HepG2 (cell line): ENCODE results near the gene FBXO5. TPM values are rescaled to one million over a fixed set of nuclear protein-coding genes. Genes with fewer than 3 reads are reported as not detected.
A peak's percentile ranks its signal among the peaks of the same experiment; 100 is the strongest.

ENCODE experiments used
- GABPB1 ChIP-seq: IDR thresholded peaks from 2 replicates; pipeline ENCODE4 v1.6.1; 2016; ENCODE audit warnings: mild to moderate bottlenecking, missing genetic modification reagents, moderate library complexity, missing compliant biosample characterization
- GATA4 ChIP-seq: sonication (generic); IDR thresholded peaks from 2 replicates; pipeline ENCODE4 v1.6.1; 2016; ENCODE audit warnings: antibody characterized with exemption, low read depth, borderline replicate concordance
- GLI4 ChIP-seq: sonication (generic); formaldehyde crosslinking; IDR thresholded peaks from 2 replicates; pipeline ENCODE4 v1.5.1; 2020; ENCODE audit warnings: missing genetic modification reagents, mild to moderate bottlenecking, moderate library complexity, borderline replicate concordance
- IRF9 ChIP-seq: sonication (generic); formaldehyde crosslinking; IDR thresholded peaks from 2 replicates; pipeline ENCODE4 v1.8.0; 2022; ENCODE audit warnings: missing genetic modification reagents, mild to moderate bottlenecking, borderline replicate concordance
- KLF9 ChIP-seq: IDR thresholded peaks from 2 replicates; pipeline ENCODE4 v1.6.1; 2016; ENCODE audit warnings: low read depth
- MATR3 ChIP-seq: sonication (generic); formaldehyde crosslinking; IDR thresholded peaks from 2 replicates; pipeline ENCODE4 v1.4.0; 2020; ENCODE audit warnings: missing genetic modification reagents
- MBD4 ChIP-seq: IDR thresholded peaks from 2 replicates; pipeline ENCODE4 v1.6.1; 2012; ENCODE audit warnings: low read length, inconsistent platforms, borderline replicate concordance
- NCOA2 ChIP-seq: sonication (generic); formaldehyde crosslinking; IDR thresholded peaks from 2 replicates; pipeline ENCODE4 v1.8.0; 2022; ENCODE audit warnings: inconsistent platforms
- PRPF4 ChIP-seq: fragments of 200-400 bp; formaldehyde crosslinking; IDR thresholded peaks from 2 replicates; pipeline ENCODE4 v1.6.1; 2016; ENCODE audit warnings: low read length, low read depth; ENCODE audit not compliant: poor library complexity, severe bottlenecking
- RARG ChIP-seq: sonication (generic); formaldehyde crosslinking; IDR thresholded peaks from 2 replicates; pipeline ENCODE4 v1.4.0; 2020; ENCODE audit warnings: low read depth, mild to moderate bottlenecking, missing genetic modification reagents
- RBM22 ChIP-seq: fragments of 200-400 bp; formaldehyde crosslinking; optimal IDR thresholded peaks from 2 replicates; pipeline ENCODE3; 2017; ENCODE audit warnings: mild to moderate bottlenecking, low read length, moderate library complexity
- RELA ChIP-seq: sonication (generic); formaldehyde crosslinking; IDR thresholded peaks from 2 replicates; pipeline ENCODE4 v1.4.0; 2020; ENCODE audit warnings: missing genetic modification reagents
- SALL2 ChIP-seq: sonication (generic); formaldehyde crosslinking; IDR thresholded peaks from 2 replicates; pipeline ENCODE4 v1.8.1; 2023; ENCODE audit warnings: mild to moderate bottlenecking, missing genetic modification reagents, inconsistent platforms
- ZBTB42 ChIP-seq: sonication (generic); formaldehyde crosslinking; IDR thresholded peaks from 2 replicates; pipeline ENCODE4 v1.5.0; 2020; ENCODE audit warnings: mild to moderate bottlenecking, missing genetic modification reagents
- ZNF34 ChIP-seq: sonication (generic); formaldehyde crosslinking; IDR thresholded peaks from 2 replicates; pipeline ENCODE4 v1.4.0; 2020; ENCODE audit warnings: mild to moderate bottlenecking, missing genetic modification reagents, borderline replicate concordance
- ZNF619 ChIP-seq: sonication (generic); formaldehyde crosslinking; IDR thresholded peaks from 2 replicates; pipeline ENCODE4 v1.4.0; 2020; ENCODE audit warnings: mild to moderate bottlenecking, missing genetic modification reagents
- ZNF746 ChIP-seq: sonication (generic); formaldehyde crosslinking; IDR thresholded peaks from 2 replicates; pipeline ENCODE4 v1.8.0; 2022; ENCODE audit warnings: mild to moderate bottlenecking, missing genetic modification reagents
- ZNF749 ChIP-seq: sonication (generic); formaldehyde crosslinking; IDR thresholded peaks from 2 replicates; pipeline ENCODE4 v1.8.0; 2022; ENCODE audit warnings: mild to moderate bottlenecking, missing genetic modification reagents, moderate library complexity, borderline replicate concordance
- ZSCAN22 ChIP-seq: sonication (generic); formaldehyde crosslinking; IDR thresholded peaks from 2 replicates; pipeline ENCODE4 v1.4.0; 2020; ENCODE audit warnings: mild to moderate bottlenecking, missing genetic modification reagents
- polyA plus RNA-seq, 8 experiments: library from polyadenylated mRNA; depleted of rRNA in 3 of 8; stranded (reverse) in 7 of 8; unstranded in 1 of 8; fragments of >200 nt; fragmentation: Illumina TruSeq in 4 of 8; extraction: Trizol in 4 of 8; gene quantifications; 2 replicates each; pipeline versions ENCODE4 v1.2.1 to v1.2.3, GENCODE V29; 2011 to 2016; ENCODE audit warnings: low read depth in 4 of 8, missing spikeins in 1 of 8, mixed read lengths in 1 of 8; ENCODE audit not compliant: insufficient read depth in 1 of 8
- total RNA-seq, 5 experiments: library from RNA; depleted of rRNA; stranded (reverse); fragments of >200 nt; fragmentation: Illumina TruSeq; extraction: Trizol; gene quantifications; 2 replicates each; pipeline ENCODE4 v1.2.3, GENCODE V29; 2016; ENCODE audit warnings: low read depth in 1 of 5
- TF ChIP-seq, protein P1 (sequence below): sonication (generic); formaldehyde crosslinking; IDR thresholded peaks from 2 replicates; pipeline ENCODE4 v1.5.0; 2020; ENCODE audit warnings: missing genetic modification reagents
- TF ChIP-seq, protein P2 (sequence below): sonication (generic); formaldehyde crosslinking; IDR thresholded peaks from 2 replicates; pipeline ENCODE4 v1.5.0; 2020; ENCODE audit warnings: missing genetic modification reagents
- TF ChIP-seq, protein P3 (sequence below): sonication (generic); formaldehyde crosslinking; IDR thresholded peaks from 2 replicates; pipeline ENCODE4 v1.5.1; 2020; ENCODE audit warnings: missing genetic modification reagents, mild to moderate bottlenecking, borderline replicate concordance

The FBXO5 gene
- total and polyA plus RNA-seq, 2 of the 13 experiments (the other 11 are each of a cell fraction or from before 2014, with no cell fraction given) = 15.8 to 41.5 TPM

GRCh38 chr6:153001767-153002612 lies 19.1 kb upstream of the FBXO5 start (continued):
- TF ChIP-seq MATR3 (CRISPR knock-in tag) = no peak
- no peak for TF ChIP-seq ZNF34
- no peak for TF ChIP-seq IRF9 (CRISPR knock-in tag)
- peak; percentile 82; the same call in 1 of the 2 replicates for TF ChIP-seq ZBTB42 (CRISPR knock-in tag)
- TF ChIP-seq, protein P1, sequence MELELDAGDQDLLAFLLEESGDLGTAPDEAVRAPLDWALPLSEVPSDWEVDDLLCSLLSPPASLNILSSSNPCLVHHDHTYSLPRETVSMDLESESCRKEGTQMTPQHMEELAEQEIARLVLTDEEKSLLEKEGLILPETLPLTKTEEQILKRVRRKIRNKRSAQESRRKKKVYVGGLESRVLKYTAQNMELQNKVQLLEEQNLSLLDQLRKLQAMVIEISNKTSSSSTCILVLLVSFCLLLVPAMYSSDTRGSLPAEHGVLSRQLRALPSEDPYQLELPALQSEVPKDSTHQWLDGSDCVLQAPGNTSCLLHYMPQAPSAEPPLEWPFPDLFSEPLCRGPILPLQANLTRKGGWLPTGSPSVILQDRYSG = no peak
- no peak for TF ChIP-seq GABPB1 (CRISPR knock-in tag)
- no peak for TF ChIP-seq ZNF619 (CRISPR knock-in tag)
- no peak for TF ChIP-seq ZSCAN22 (CRISPR knock-in tag)
- no peak for TF ChIP-seq MBD4
- TF ChIP-seq RELA (CRISPR knock-in tag) = no peak
- 0 out of 2 replicates have a peak, but pooled peaks have one; percentile 39 for TF ChIP-seq KLF9
- no peak; the same call in 1 of the 2 replicates for TF ChIP-seq ZNF746 (CRISPR knock-in tag)
- no peak for TF ChIP-seq RBM22
- TF ChIP-seq GATA4 = no peak
- TF ChIP-seq, protein P2, sequence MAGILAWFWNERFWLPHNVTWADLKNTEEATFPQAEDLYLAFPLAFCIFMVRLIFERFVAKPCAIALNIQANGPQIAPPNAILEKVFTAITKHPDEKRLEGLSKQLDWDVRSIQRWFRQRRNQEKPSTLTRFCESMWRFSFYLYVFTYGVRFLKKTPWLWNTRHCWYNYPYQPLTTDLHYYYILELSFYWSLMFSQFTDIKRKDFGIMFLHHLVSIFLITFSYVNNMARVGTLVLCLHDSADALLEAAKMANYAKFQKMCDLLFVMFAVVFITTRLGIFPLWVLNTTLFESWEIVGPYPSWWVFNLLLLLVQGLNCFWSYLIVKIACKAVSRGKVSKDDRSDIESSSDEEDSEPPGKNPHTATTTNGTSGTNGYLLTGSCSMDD (CRISPR knock-in tag) = no peak
- no peak for TF ChIP-seq ZNF749 (CRISPR knock-in tag)
- no peak for TF ChIP-seq RARG (CRISPR knock-in tag)
- TF ChIP-seq SALL2 = no peak
- 0 out of 2 replicates have a peak, but pooled peaks have one; percentile 67 for TF ChIP-seq GLI4 (CRISPR knock-in tag)
- TF ChIP-seq NCOA2 (CRISPR knock-in tag) = no peak
- TF ChIP-seq, protein P3, sequence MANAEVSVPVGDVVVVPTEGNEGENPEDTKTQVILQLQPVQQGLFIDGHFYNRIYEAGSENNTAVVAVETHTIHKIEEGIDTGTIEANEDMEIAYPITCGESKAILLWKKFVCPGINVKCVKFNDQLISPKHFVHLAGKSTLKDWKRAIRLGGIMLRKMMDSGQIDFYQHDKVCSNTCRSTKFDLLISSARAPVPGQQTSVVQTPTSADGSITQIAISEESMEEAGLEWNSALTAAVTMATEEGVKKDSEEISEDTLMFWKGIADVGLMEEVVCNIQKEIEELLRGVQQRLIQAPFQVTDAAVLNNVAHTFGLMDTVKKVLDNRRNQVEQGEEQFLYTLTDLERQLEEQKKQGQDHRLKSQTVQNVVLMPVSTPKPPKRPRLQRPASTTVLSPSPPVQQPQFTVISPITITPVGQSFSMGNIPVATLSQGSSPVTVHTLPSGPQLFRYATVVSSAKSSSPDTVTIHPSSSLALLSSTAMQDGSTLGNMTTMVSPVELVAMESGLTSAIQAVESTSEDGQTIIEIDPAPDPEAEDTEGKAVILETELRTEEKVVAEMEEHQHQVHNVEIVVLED (CRISPR knock-in tag) = no peak
- no peak for TF ChIP-seq PRPF4
